OCI-LY7 (cell line): ENCODE data around the gene SYDE1.

ENCODE experiments used
- CTCF ChIP-seq: fragments of 200-600 bp; sonication (generic); conservative IDR thresholded peaks from 2 replicates; pipeline ENCODE4 v1.5.1; 2014; ENCODE audit warnings: mild to moderate bottlenecking, antibody characterized with exemption, low read length, moderate library complexity, mixed read lengths
- EZH2phosphoT487 ChIP-seq: fragments of 200-600 bp; sonication (generic); IDR thresholded peaks from 2 replicates; pipeline ENCODE4 v1.6.1; 2018; ENCODE audit warnings: low read depth, borderline replicate concordance, mild to moderate bottlenecking, mixed run types, antibody characterized with exemption, low read length, moderate library complexity, mixed read lengths

GRCh38 chr19:15136234-15136954 is 29.2 kb downstream of the SYDE1 start:
- TF ChIP-seq CTCF, result no peak
- TF ChIP-seq EZH2phosphoT487, result no peak
